H1 (cell line): ENCODE results near the gene IL10RA. TPM values are rescaled to one million over a fixed set of nuclear protein-coding genes. Genes with fewer than 3 reads are reported as not detected.
"Not testable (repeated sequence)": the region's sequence is repeated elsewhere in the genome, so short reads cannot be mapped to it uniquely, and the experiment has no call there.

Experiments
- CTCF ChIA-PET: fragments of 300-600 bp; sonication (Branson Sonifier 250); formaldehyde crosslinking; loops from one replicate; lab custom pipeline; 2021; ENCODE audit not compliant: partially characterized antibody; lab: Charles Lee
- POLR2A ChIA-PET: fragments of 300-600 bp; sonication (Branson Sonifier 250); formaldehyde crosslinking; loops from one replicate; lab custom pipeline; 2021; ENCODE audit warnings: inconsistent platforms; ENCODE audit not compliant: partially characterized antibody; lab: Charles Lee
- DNase-seq, 2 experiments: peaks; one replicate each; pipeline versions ENCODE4 v3.0.0 to v3.0.0-alpha.2; 2010 to 2022; ENCODE audit warnings: low spot score in 2 of 2, low read depth in 1 of 2, mixed read lengths in 1 of 2
- FAIRE-seq: peaks from 2 replicates; lab custom pipeline; 2011; peaks lifted over from hg19 to GRCh38; lab: Jason Lieb, UNC
- H2AFZ ChIP-seq: 2 replicates; pipeline ENCODE4 v1.8.1; 2012; ENCODE audit warnings: low read length, inconsistent platforms
- H2AK5ac ChIP-seq: 2 replicates; pipeline ENCODE4 v1.6.1; 2013; ENCODE audit warnings: low read depth, low read length
- H2BK120ac ChIP-seq: replicated peaks from 2 replicates; pipeline ENCODE3; 2013; ENCODE audit warnings: low read depth, low read length, inconsistent platforms
- H2BK12ac ChIP-seq: 2 replicates; pipeline ENCODE4 v1.6.1; 2013; ENCODE audit warnings: low read depth, low read length
- H2BK15ac ChIP-seq: 2 replicates; pipeline ENCODE4 v1.6.1; 2013; ENCODE audit warnings: low read length
- H2BK20ac ChIP-seq: 2 replicates; pipeline ENCODE4 v1.6.1; 2013; ENCODE audit warnings: low read length
- H2BK5ac ChIP-seq: 2 replicates; pipeline ENCODE4 v1.6.1; 2013; ENCODE audit warnings: low read depth, low read length
- H3K14ac ChIP-seq: 2 replicates; pipeline ENCODE4 v1.6.1; 2013; ENCODE audit warnings: inconsistent platforms; ENCODE audit not compliant: insufficient read length
- H3K18ac ChIP-seq: 2 replicates; pipeline ENCODE4 v1.6.1; 2013; ENCODE audit warnings: low read length; ENCODE audit errors: extremely low read depth
- H3K23ac ChIP-seq: 2 replicates; pipeline ENCODE4 v1.6.1; 2013; ENCODE audit warnings: inconsistent platforms; ENCODE audit not compliant: insufficient read length
- H3K23me2 ChIP-seq: 2 replicates; pipeline ENCODE4 v1.6.1; 2013; ENCODE audit warnings: low read depth, low read length
- H3K27ac ChIP-seq: 2 replicates; pipeline ENCODE4 v1.6.1; 2011; ENCODE audit warnings: low read depth, low read length, inconsistent platforms
- H3K27me3 ChIP-seq, 4 experiments: replicated peaks in 1 of 4; 1 replicate in 1 of 4; 2 replicates in 3 of 4; pipeline versions ENCODE4 v1.6.1 to v1.8.1; 2011 to 2013; ENCODE audit warnings: low read length in 3 of 4, mild to moderate bottlenecking in 3 of 4, inconsistent platforms in 2 of 4, mixed read lengths in 2 of 4, moderate library complexity in 1 of 4; ENCODE audit not compliant: control insufficient read depth in 3 of 4, insufficient read depth in 3 of 4; ENCODE audit errors: extremely low read depth in 1 of 4
- H3K36me3 ChIP-seq, 4 experiments: 2 replicates each; pipeline versions ENCODE4 v1.6.1 to v1.8.1; 2011 to 2013; ENCODE audit warnings: mild to moderate bottlenecking in 4 of 4, low read length in 3 of 4, moderate library complexity in 2 of 4, control low read depth in 1 of 4, inconsistent platforms in 1 of 4; ENCODE audit not compliant: insufficient read depth in 4 of 4, control insufficient read depth in 2 of 4
- H3K4ac ChIP-seq: replicated peaks from 2 replicates; pipeline ENCODE3; 2013; ENCODE audit warnings: low read length, low read depth, mixed read lengths, inconsistent platforms; ENCODE audit not compliant: insufficient read length
- H3K4me1 ChIP-seq, 4 experiments: replicated peaks in 1 of 4; 1 replicate in 1 of 4; 2 replicates in 3 of 4; pipeline versions ENCODE4 v1.6.1 to v1.8.1; 2011 to 2013; ENCODE audit warnings: low read length in 3 of 4, inconsistent platforms in 2 of 4, mixed read lengths in 1 of 4; ENCODE audit not compliant: insufficient read depth in 4 of 4, control insufficient read depth in 3 of 4
- H3K4me2 ChIP-seq, 2 experiments: 2 replicates each; pipeline versions ENCODE4 v1.6.1 to v1.8.1; 2011 to 2013; ENCODE audit warnings: low read depth in 2 of 2, low read length in 2 of 2, control low read depth in 1 of 2, inconsistent platforms in 1 of 2, mild to moderate bottlenecking in 1 of 2; ENCODE audit not compliant: insufficient read depth in 1 of 2
- H3K4me3 ChIP-seq, 4 experiments: fragments of 200-600, 300-600 bp in 1 of 4; sonication (generic), shearing (Covaris generic), sonication (Bioruptor Twin) in 1 of 4; 2 replicates each; pipeline versions ENCODE4 v1.5.1 to v1.8.1; 2011 to 2016; ENCODE audit warnings: low read length in 4 of 4, low read depth in 3 of 4, control low read depth in 2 of 4, inconsistent platforms in 2 of 4, mild to moderate bottlenecking in 2 of 4, mixed read lengths in 1 of 4, moderate library complexity in 1 of 4; ENCODE audit not compliant: insufficient read depth in 2 of 4; ENCODE audit errors: extremely low read depth in 1 of 4
- H3K56ac ChIP-seq: replicated peaks from 2 replicates; pipeline ENCODE3; 2013; ENCODE audit warnings: low read depth, mild to moderate bottlenecking, mixed read lengths, low read length, inconsistent platforms; ENCODE audit not compliant: insufficient read length
- H3K79me1 ChIP-seq: 2 replicates; pipeline ENCODE4 v1.6.1; 2013; ENCODE audit warnings: low read depth, low read length, control low read depth
- H3K79me2 ChIP-seq, 2 experiments: 2 replicates each; pipeline versions ENCODE4 v1.6.1 to v1.8.1; 2012 to 2013; ENCODE audit warnings: low read length in 2 of 2, mild to moderate bottlenecking in 2 of 2, inconsistent platforms in 1 of 2; ENCODE audit not compliant: insufficient read depth in 2 of 2, control insufficient read depth in 1 of 2
- H3K9ac ChIP-seq, 4 experiments: replicated peaks in 1 of 4; 1 replicate in 1 of 4; 2 replicates in 3 of 4; pipeline versions ENCODE4 v1.6.1 to v1.8.1; 2011 to 2013; ENCODE audit warnings: low read depth in 3 of 4, low read length in 3 of 4, control low read depth in 2 of 4, mild to moderate bottlenecking in 2 of 4, moderate library complexity in 2 of 4, inconsistent platforms in 1 of 4; ENCODE audit errors: extremely low read depth in 1 of 4
- H3K9me3 ChIP-seq, 2 experiments: 2 replicates each; pipeline versions ENCODE4 v1.6.1 to v1.8.1; 2012 to 2013; ENCODE audit warnings: mild to moderate bottlenecking in 2 of 2, moderate library complexity in 2 of 2, control low read depth in 1 of 2, inconsistent platforms in 1 of 2, low read depth in 1 of 2, low read length in 1 of 2, mixed read lengths in 1 of 2; ENCODE audit not compliant: insufficient read depth in 2 of 2
- H4K20me1 ChIP-seq, 2 experiments: replicated peaks in 1 of 2; 2 replicates each; pipeline versions ENCODE3 to v1.8.1; 2011 to 2013; ENCODE audit warnings: inconsistent platforms in 2 of 2, low read length in 2 of 2, mild to moderate bottlenecking in 1 of 2; ENCODE audit not compliant: insufficient read depth in 2 of 2, control insufficient read depth in 1 of 2
- H4K5ac ChIP-seq: 2 replicates; pipeline ENCODE4 v1.6.1; 2013; ENCODE audit warnings: low read length, low read depth, mixed read lengths, inconsistent platforms; ENCODE audit not compliant: insufficient read length
- H4K8ac ChIP-seq: 2 replicates; pipeline ENCODE4 v1.8.0; 2013; ENCODE audit warnings: mild to moderate bottlenecking, moderate library complexity, low read length, inconsistent platforms; ENCODE audit not compliant: insufficient read depth; ENCODE audit errors: extremely low read depth
- H4K91ac ChIP-seq: replicated peaks from 2 replicates; pipeline ENCODE3; 2013; ENCODE audit warnings: low read length, mixed read lengths, inconsistent platforms; ENCODE audit not compliant: insufficient read length
- CBX5 ChIP-seq: fragments of 300-800, 300-1000 bp; sonication (generic); IDR thresholded peaks from 2 replicates; pipeline ENCODE4 v1.7.1; 2016; ENCODE audit warnings: antibody characterized with exemption, low read length, low read depth
- CBX8 ChIP-seq: fragments of 300-800, 300-1000 bp; sonication (generic); IDR thresholded peaks from 2 replicates; pipeline ENCODE4 v1.7.1; 2016; ENCODE audit warnings: low read depth, low read length, borderline replicate concordance
- CHD1 ChIP-seq: IDR thresholded peaks from 2 replicates; pipeline ENCODE4 v1.6.1; 2012; ENCODE audit warnings: low read depth, low read length, improper control_type of control experiment
- EZH2 ChIP-seq: fragments of 200-600 bp; sonication (generic); IDR thresholded peaks from 2 replicates; pipeline ENCODE4 v1.7.1; 2012; ENCODE audit warnings: low read depth, mild to moderate bottlenecking, moderate library complexity, low read length, inconsistent platforms; ENCODE audit not compliant: severe bottlenecking
- KDM5A ChIP-seq: fragments of 200-600 bp; IDR thresholded peaks from 2 replicates; pipeline ENCODE4 v1.7.1; 2012; ENCODE audit warnings: mild to moderate bottlenecking, low read length, inconsistent platforms, mixed read lengths
- POLR2A ChIP-seq, 2 experiments: IDR thresholded peaks; 1 replicate in 1 of 2; 2 replicates in 1 of 2; pipeline ENCODE4 v1.6.1; 2011; ENCODE audit warnings: low read depth in 2 of 2, low read length in 2 of 2, mild to moderate bottlenecking in 2 of 2; ENCODE audit errors: control extremely low read depth in 1 of 2
- SIRT6 ChIP-seq: IDR thresholded peaks from one replicate; pipeline ENCODE4 v1.7.1; 2012; ENCODE audit warnings: low read length, inconsistent platforms
- SP4 ChIP-seq: IDR thresholded peaks from 2 replicates; pipeline ENCODE4 v1.6.1; 2012; ENCODE audit warnings: low read length, inconsistent platforms
- YY1 ChIP-seq: IDR thresholded peaks from 2 replicates; pipeline ENCODE4 v1.6.1; 2011; ENCODE audit warnings: low read depth, mild to moderate bottlenecking, low read length
- WGBS, 2 experiments: shearing (Covaris generic) in 1 of 2; methylation state at CpG; one replicate each; pipeline versions ENCODE4 v1.1.6 to v1.1.7; 2013 to 2015; ENCODE audit warnings: low lambda C conversion rate in 2 of 2, mixed read lengths in 2 of 2, inconsistent platforms in 1 of 2, low coverage in 1 of 2, missing lambda C conversion rate in 1 of 2; ENCODE audit not compliant: insufficient replicate concordance in 2 of 2, insufficient coverage in 1 of 2, insufficient read length in 1 of 2; ENCODE audit errors: extremely low coverage in 1 of 2, missing lambda C conversion rate in 1 of 2; 5-methylcytosine and 5-hydroxymethylcytosine counted together
- polyA plus RNA-seq, 7 experiments: library from polyadenylated mRNA; depleted of rRNA in 3 of 7; stranded (reverse) in 5 of 7; unstranded in 2 of 7; fragments of >200 nt in 5 of 7; fragments of 200-250 nt in 2 of 7; gene quantifications; 1 replicate in 5 of 7; 2 replicates in 1 of 7; 4 replicates in 1 of 7; pipeline versions ENCODE4 v1.2.1 to v1.2.3, GENCODE V29; 2011 to 2013; ENCODE audit warnings: missing spikeins in 2 of 7, mixed read lengths in 2 of 7
- total RNA-seq: library from RNA; stranded (reverse); fragmentation: NEBNext Ultra II Directional; extraction: Animal tissue kit (Norgen Biotek cat#: 25700); gene quantifications from 2 replicates; pipeline ENCODE4 v1.2.1, GENCODE V29; 2021

IL10RA gene
- total and polyA plus RNA-seq, 2 of the 8 experiments (the other 6 are each of a cell fraction or from before 2014, with no cell fraction given): 0.05 to 0.11 TPM

- TF ChIP-seq CBX5 (no peak), EZH2 (no peak), POLR2A (IDR thresholded peaks at IDR 0.05; ENCODE audit: control extremely low read depth in 1 of 2, low read depth in 2 of 2, low read length in 2 of 2) (no peak), SP4 (no peak), YY1 (peak; percentile 68; the same call in 1 of the 2 replicates), CHD1 (no peak), CBX8 (no peak), KDM5A (no peak), SIRT6 (no peak)
Measured at GRCh38 chr11:117946842-117947526, 39.2 kb upstream of the IL10RA start (continued).

GRCh38 chr11:117947751-117948150 lies 38.4 kb upstream of the IL10RA start:
- H2BK5ac ChIP-seq, H3K27ac ChIP-seq, H3K18ac ChIP-seq, H3K4ac ChIP-seq, H3K4me2 ChIP-seq, H3K9ac ChIP-seq, H3K23ac ChIP-seq, H3K4me1 ChIP-seq, DNase-seq, H3K27me3 ChIP-seq, H2BK15ac ChIP-seq, H3K23me2 ChIP-seq, H2BK120ac ChIP-seq, H4K5ac ChIP-seq, H3K56ac ChIP-seq, H2BK20ac ChIP-seq, H4K8ac ChIP-seq, H3K79me1 ChIP-seq, H4K91ac ChIP-seq, FAIRE-seq, H3K36me3 ChIP-seq, H2AFZ ChIP-seq, H2BK12ac ChIP-seq, H4K20me1 ChIP-seq, H3K79me2 ChIP-seq, H3K9me3 ChIP-seq, H2AK5ac ChIP-seq, POLR2A ChIA-PET, H3K14ac ChIP-seq, H3K4me3 ChIP-seq: not testable (repeated sequence)
- WGBS, 2 experiments: 84% methylated on average over 10 of the region's 10 CpGs; no CpG with 5 or more reads in 1 of the 2 experiments
- CTCF ChIA-PET: interaction anchor here (0.7 to 12.4 kb wide), 41 partner anchors 8 to 522 kb away, joined by 3 to 173 read pairs (median 11); partner anchors contain the start of genes FXYD2, FXYD6 and TMPRSS13
